ENCODE measurements around the gene STXBP2.

Gene STXBP2

GRCh38 chr19:7635670-7636069 lies 1.2 kb upstream of the STXBP2 start:
- no peak for DNase-seq

- no peak for DNase-seq
These were observed 606 bp upstream of the STXBP2 start for GRCh38 chr19:7636317-7636690.

- DNase-seq = no peak
These were observed 705 bp downstream of the STXBP2 start for GRCh38 chr19:7637374-7638256.

GRCh38 chr19:7638802-7639465 lies 2.0 kb downstream of the STXBP2 start:
- DNase-seq = no peak

- DNase-seq = no peak
These were observed 3.0 kb downstream of the STXBP2 start for GRCh38 chr19:7639863-7640348.

- no peak for DNase-seq
These were observed 3.9 kb downstream of the STXBP2 start for GRCh38 chr19:7640803-7641202.

- no peak for DNase-seq
These were observed 4.7 kb downstream of the STXBP2 start for GRCh38 chr19:7641290-7642276.

- DNase-seq = no peak
These were observed 5.6 kb downstream of the STXBP2 start for GRCh38 chr19:7642295-7643030.

GRCh38 chr19:7643031-7643415 lies 6.1 kb downstream of the STXBP2 start:
- DNase-seq = no peak

GRCh38 chr19:7643629-7644549 lies 7.0 kb downstream of the STXBP2 start:
- peak; percentile 41 for DNase-seq

GRCh38 chr19:7644550-7644877 lies 7.6 kb downstream of the STXBP2 start:
- no peak for DNase-seq

- DNase-seq = no peak
These were observed 8.3 kb downstream of the STXBP2 start for GRCh38 chr19:7645163-7645562.

- DNase-seq = no peak
These were observed 8.9 kb downstream of the STXBP2 start for GRCh38 chr19:7645656-7646425.

GRCh38 chr19:7646426-7646700 lies 9.5 kb downstream of the STXBP2 start:
- no peak for DNase-seq

GRCh38 chr19:7647156-7647555 lies 10.2 kb downstream of the STXBP2 start:
- DNase-seq = no peak

- DNase-seq = no peak
These were observed 11.5 kb downstream of the STXBP2 start for GRCh38 chr19:7648265-7649014.

- DNase-seq = no peak
These were observed 13.2 kb downstream of the STXBP2 start for GRCh38 chr19:7650148-7650547.

GRCh38 chr19:7652061-7652641 lies 15.2 kb downstream of the STXBP2 start:
- peak; percentile 91 for DNase-seq

GRCh38 chr19:7654401-7654800 lies 17.5 kb downstream of the STXBP2 start:
- DNase-seq = no peak

- no peak for DNase-seq
These were observed 18.7 kb downstream of the STXBP2 start for GRCh38 chr19:7655581-7655980.
